Spleen (tissue), 11 donors: ENCODE data around the gene TLR9. TPM values are rescaled to one million over a fixed set of nuclear protein-coding genes. Genes with fewer than 3 reads are reported as not detected.

Experiments used
- DNase-seq: peaks from one replicate; pipeline ENCODE4 v3.0.0-alpha.2; 2020
- H3K27ac ChIP-seq, 8 donors: fragments of 200-600 bp; sonication (generic) in 7 of 8; 1 replicate in 4 of 8; 2 replicates in 4 of 8; pipeline versions ENCODE4 v1.5.0 to v1.8.0; 2016 to 2021; ENCODE audit warnings: inconsistent platforms in 4 of 8, mild to moderate bottlenecking in 4 of 8, moderate library complexity in 1 of 8
- H3K27me3 ChIP-seq, 7 donors: fragments of 200-600 bp; sonication (generic) in 6 of 7; replicated peaks in 1 of 7; 1 replicate in 4 of 7; 2 replicates in 3 of 7; pipeline versions ENCODE4 v1.5.0 to v1.8.0; 2016 to 2021; ENCODE audit warnings: inconsistent platforms in 3 of 7, mild to moderate bottlenecking in 1 of 7
- H3K36me3 ChIP-seq, 6 donors: fragments of 200-600 bp; sonication (generic) in 5 of 6; 1 replicate in 4 of 6; 2 replicates in 2 of 6; pipeline versions ENCODE4 v1.5.0 to v1.8.0; 2016 to 2021; ENCODE audit warnings: inconsistent platforms in 2 of 6
- H3K4me1 ChIP-seq, 6 donors: fragments of 200-600 bp; sonication (generic) in 5 of 6; 1 replicate in 3 of 6; 2 replicates in 3 of 6; pipeline versions ENCODE4 v1.5.0 to v1.8.0; 2016 to 2021; ENCODE audit warnings: inconsistent platforms in 3 of 6
- H3K4me3 ChIP-seq, 8 donors: fragments of 200-600 bp; sonication (generic) in 7 of 8; 1 replicate in 4 of 8; 2 replicates in 4 of 8; pipeline versions ENCODE4 v1.5.0 to v1.8.0; 2016 to 2021; ENCODE audit warnings: inconsistent platforms in 4 of 8, mild to moderate bottlenecking in 4 of 8, moderate library complexity in 2 of 8
- H3K9me3 ChIP-seq, 8 donors: fragments of 200-600 bp; sonication (generic) in 7 of 8; 1 replicate in 4 of 8; 2 replicates in 4 of 8; pipeline versions ENCODE4 v1.5.0 to v1.8.0; 2016 to 2021; ENCODE audit warnings: inconsistent platforms in 4 of 8
- POLR2A ChIP-seq, 3 donors: fragments of 450-650 bp; IDR thresholded peaks; one replicate each; pipeline ENCODE4 v1.5.1; 2017; ENCODE audit warnings: antibody characterized with exemption in 3 of 3, mild to moderate bottlenecking in 1 of 3
- POLR2AphosphoS5 ChIP-seq, 3 donors: sonication (generic); formaldehyde crosslinking; IDR thresholded peaks; one replicate each; pipeline ENCODE4 v1.5.1; 2017; ENCODE audit warnings: antibody characterized with exemption in 3 of 3
- WGBS, 5 donors: extraction: QIAGEN DNeasy Blood & Tissue Kit in 3 of 5; methylation state at CpG; one replicate each; pipeline versions ENCODE4 v1.1.5 to v1.1.7; 2013 to 2018; 5-methylcytosine and 5-hydroxymethylcytosine counted together
- intact Hi-C: fragments of 100-400 bp; cut with DNase I; formaldehyde crosslinking; loops from one replicate; pipeline ENCODE4 v1.15.0; 2023; ENCODE audit warnings: low total_unique reads
- polyA plus RNA-seq, 3 donors: library from polyadenylated mRNA; stranded (reverse); fragments of 200-250 nt; gene quantifications; one replicate each; pipeline ENCODE4 v1.2.1, GENCODE V29; 2013
- total RNA-seq, 7 donors: library from RNA; depleted of rRNA in 3 of 7; stranded (reverse); fragments of >200 nt in 3 of 7; fragmentation: NEBNext Ultra II Directional in 4 of 7; extraction: Animal tissue kit (Norgen Biotek cat#: 25700) in 4 of 7; gene quantifications; one replicate each; pipeline versions ENCODE4 v1.1.0 to v1.2.1, GENCODE V29; 2016 to 2021
- TF ChIP-seq, protein P1 (sequence below), 11 experiments: fragments of 200-600 bp in 7 of 11; fragments of 450-650 bp in 4 of 11; sonication (generic) in 4 of 11; IDR thresholded peaks in 8 of 11; conservative IDR thresholded peaks in 3 of 11; 1 replicate in 7 of 11; 2 replicates in 4 of 11; pipeline versions ENCODE4 v1.4.0 to v1.8.0; 2016 to 2021; ENCODE audit warnings: antibody characterized with exemption in 11 of 11, inconsistent platforms in 4 of 11, mild to moderate bottlenecking in 1 of 11
- donor health status: healthy with polysubstance abuse.
- donor health status: DM: no; HTN: no; CAD: no; lungs with moderate emphysema.
- donor health status: DM: no; HTN: no; CAD: no.
- donor health status: Bipolar disorder and iron deficiency.
- donor health status: healthy.
- donor health status: DM: no; HTN: no; CAD: no.
- donor health status: DM: yes; HTN: yes; CAD: no.

TLR9 gene
- total and polyA plus RNA-seq, 10 donors, result 0.55 to 7.7 (median 3.8) TPM; not detected in 1

DNA sequence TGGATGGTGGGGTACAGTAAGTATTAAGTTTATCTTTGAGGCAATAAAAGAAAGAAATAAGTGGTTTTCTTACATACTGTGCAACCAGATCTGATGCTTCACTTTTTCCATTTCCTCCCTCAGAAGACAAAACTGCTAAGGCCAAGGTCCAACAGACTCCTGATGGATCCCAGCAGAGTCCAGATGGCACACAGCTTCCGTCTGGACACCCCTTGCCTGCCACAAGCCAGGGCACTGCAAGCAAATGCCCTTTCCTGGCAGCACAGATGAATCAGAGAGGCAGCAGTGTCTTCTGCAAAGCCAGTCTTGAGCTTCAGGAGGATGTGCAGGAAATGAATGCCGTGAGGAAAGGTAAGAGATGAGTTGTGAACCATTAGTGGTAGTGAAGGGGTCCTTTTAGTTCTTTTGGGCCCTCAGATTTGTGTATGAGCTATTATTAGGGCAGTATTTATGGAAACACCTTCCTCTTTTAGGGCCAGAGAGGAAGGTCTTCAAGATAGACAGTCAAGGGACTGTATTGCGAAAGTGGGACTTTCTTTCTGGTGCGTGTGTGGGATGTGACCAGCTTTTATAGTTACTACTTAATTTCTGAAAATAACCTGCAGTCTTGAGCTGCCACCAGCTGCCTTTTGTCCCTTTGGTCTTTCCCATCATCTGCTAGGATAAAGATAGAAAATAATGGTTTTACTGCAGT lies 22.9 kb downstream of the TLR9 start:
- Histone ChIP-seq H3K27ac (peak overlapping the region in 7 of 8 donors; percentile 49 to 91 (median 58)), H3K36me3 (peaks cover 4 to 84% (median 55%) of the 10 kb centered on the region in 6 donors), H3K27me3 (no peaks in the 10 kb centered on the region), H3K9me3 (no peaks in the 10 kb centered on the region), H3K4me1 (peaks cover 29 to 68% (median 54%) of the 10 kb centered on the region in 6 donors), H3K4me3 (no peak overlapping the region)
- intact Hi-C loops, result no loop called here
- DNase-seq, result no peak
- WGBS, 5 donors, result 37 to 68% (median 52%) methylated on average over 4 of the region's 4 CpGs
- TF ChIP-seq, protein P1, sequence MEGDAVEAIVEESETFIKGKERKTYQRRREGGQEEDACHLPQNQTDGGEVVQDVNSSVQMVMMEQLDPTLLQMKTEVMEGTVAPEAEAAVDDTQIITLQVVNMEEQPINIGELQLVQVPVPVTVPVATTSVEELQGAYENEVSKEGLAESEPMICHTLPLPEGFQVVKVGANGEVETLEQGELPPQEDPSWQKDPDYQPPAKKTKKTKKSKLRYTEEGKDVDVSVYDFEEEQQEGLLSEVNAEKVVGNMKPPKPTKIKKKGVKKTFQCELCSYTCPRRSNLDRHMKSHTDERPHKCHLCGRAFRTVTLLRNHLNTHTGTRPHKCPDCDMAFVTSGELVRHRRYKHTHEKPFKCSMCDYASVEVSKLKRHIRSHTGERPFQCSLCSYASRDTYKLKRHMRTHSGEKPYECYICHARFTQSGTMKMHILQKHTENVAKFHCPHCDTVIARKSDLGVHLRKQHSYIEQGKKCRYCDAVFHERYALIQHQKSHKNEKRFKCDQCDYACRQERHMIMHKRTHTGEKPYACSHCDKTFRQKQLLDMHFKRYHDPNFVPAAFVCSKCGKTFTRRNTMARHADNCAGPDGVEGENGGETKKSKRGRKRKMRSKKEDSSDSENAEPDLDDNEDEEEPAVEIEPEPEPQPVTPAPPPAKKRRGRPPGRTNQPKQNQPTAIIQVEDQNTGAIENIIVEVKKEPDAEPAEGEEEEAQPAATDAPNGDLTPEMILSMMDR (IDR thresholded peaks at IDR 0.05 in 8 of 11, conservative IDR thresholded peaks at IDR 0.05 in 3 of 11), result no peak
- TF ChIP-seq POLR2AphosphoS5 (IDR thresholded peaks at IDR 0.05) (no peak), POLR2A (IDR thresholded peaks at IDR 0.05) (no peak)

DNA sequence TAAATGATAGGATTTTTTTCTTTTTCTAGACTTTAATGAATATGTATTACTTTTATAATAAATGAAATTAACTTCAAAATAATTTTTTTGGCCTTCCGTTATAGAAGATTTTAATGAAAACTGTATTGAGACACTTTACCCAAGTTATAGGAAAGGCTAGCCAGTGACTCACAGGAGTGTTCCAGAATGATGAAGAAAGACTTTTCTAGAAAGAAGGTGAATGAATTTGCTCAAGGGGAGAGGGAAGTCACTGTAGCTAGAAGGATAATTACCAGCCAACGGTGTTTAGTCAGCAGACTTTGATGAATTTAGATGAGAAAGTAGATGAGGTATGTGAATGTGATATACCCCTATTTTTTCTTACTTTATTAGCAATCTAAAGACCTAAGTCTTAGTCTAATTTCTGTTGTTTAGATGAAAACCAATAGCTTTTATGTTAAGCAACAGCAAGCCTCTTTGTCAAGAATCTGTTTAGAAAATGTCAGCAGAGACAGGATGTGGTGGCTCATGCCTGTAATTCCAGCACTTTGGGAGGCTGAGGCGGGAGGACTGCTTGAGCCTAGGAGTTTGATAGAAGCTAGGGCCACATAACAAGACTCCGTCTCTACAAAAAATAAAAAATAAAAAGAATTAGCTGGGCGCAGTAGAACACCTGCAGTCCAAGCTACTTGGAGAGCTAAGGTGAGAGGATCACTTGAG lies 24.3 kb downstream of the TLR9 start:
- H3K27ac ChIP-seq, result peak overlapping the region in 7 of 8 donors; percentile 2 to 91 (median 58)
- H3K4me3 ChIP-seq, result no peak overlapping the region

DNA sequence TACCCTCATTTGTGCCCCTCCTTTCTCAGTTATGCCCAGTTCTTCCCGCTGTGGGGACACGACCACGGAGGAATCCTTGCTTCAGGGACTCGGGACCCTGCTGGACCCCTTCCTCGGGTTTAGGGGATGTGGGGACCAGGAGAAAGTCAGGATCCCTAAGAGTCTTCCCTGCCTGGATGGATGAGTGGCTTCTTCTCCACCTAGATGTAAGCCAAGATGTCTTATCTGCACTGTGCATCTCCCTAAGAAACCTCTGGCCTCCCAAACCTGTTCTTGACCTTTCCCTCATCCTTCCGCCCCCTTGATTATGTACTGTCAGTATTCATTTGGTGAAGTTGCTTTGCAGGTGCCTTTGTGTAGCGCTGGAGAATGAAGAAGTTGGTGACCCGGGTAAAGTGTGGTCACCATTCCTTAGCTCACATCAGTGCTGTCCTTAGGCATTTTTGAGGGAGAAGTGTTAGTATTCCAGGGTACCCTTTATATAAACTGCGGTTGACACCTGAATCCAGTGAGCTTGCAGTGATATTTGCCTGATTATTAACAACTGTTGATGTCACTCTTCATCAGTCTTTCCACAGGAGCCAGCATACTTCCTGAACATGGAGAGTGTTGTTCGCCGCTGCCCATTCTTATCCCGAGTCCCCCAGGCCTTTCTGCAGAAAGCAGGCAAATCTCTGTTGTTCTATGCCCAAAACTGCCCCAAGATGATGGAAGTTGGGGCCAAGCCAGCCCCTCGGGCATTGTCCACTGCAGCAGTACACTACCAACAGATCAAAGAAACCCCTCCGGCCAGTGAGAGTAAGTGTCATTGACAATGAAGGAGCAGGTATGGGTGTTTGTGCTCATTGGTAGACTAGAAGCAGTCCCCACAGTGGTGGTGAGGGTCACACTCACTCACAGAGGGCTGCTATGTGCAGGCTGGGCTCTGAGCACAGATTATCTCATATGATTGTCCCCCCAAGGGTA lies 26.5 kb downstream of the TLR9 start:
- Histone ChIP-seq H3K4me3 (peak overlapping the region; percentile 63 to 100 (median 90)), H3K9me3 (no peaks in the 10 kb centered on the region), H3K27ac (peak overlapping the region; percentile 82 to 93 (median 90)), H3K4me1 (peaks cover 51 to 96% (median 80%) of the 10 kb centered on the region in 6 donors), H3K27me3 (no peaks in the 10 kb centered on the region), H3K36me3 (peaks cover 4 to 48% (median 19%) of the 10 kb centered on the region in 6 donors)
- WGBS, 5 donors, result 39 to 54% (median 44%) methylated on average over 14 of the region's 14 CpGs
- DNase-seq, result no peak
- TF ChIP-seq POLR2A (IDR thresholded peaks at IDR 0.05) (no peak), POLR2AphosphoS5 (IDR thresholded peaks at IDR 0.05) (no peak)
- TF ChIP-seq, protein P1 (IDR thresholded peaks at IDR 0.05 in 8 of 11, conservative IDR thresholded peaks at IDR 0.05 in 3 of 11), result no peak
- intact Hi-C loops, result no loop called here

More for the DNA sequence above, 24.3 kb downstream of the TLR9 start:
- WGBS, 5 donors, result 65 to 85% (median 75%) methylated on average over 5 of the region's 5 CpGs
- TF ChIP-seq POLR2A (IDR thresholded peaks at IDR 0.05) (no peak), POLR2AphosphoS5 (IDR thresholded peaks at IDR 0.05) (no peak)
- TF ChIP-seq, protein P1 (IDR thresholded peaks at IDR 0.05 in 8 of 11, conservative IDR thresholded peaks at IDR 0.05 in 3 of 11), result no peak
- Histone ChIP-seq H3K36me3 (peaks cover 4 to 70% (median 41%) of the 10 kb centered on the region in 6 donors), H3K27me3 (no peaks in the 10 kb centered on the region), H3K4me1 (peaks cover 41 to 82% (median 68%) of the 10 kb centered on the region in 6 donors), H3K9me3 (no peaks in the 10 kb centered on the region)
- DNase-seq, result no peak
- intact Hi-C loops, result no loop called here
